Measurements from ENCODE around the gene SKAP2. TPM values are rescaled to one million over a fixed set of nuclear protein-coding genes. Genes with fewer than 3 reads are reported as not detected.

SKAP2 gene
- total and polyA plus RNA-seq, 8 donors, result 2.9 to 16.3 (median 4.6) TPM

DNA sequence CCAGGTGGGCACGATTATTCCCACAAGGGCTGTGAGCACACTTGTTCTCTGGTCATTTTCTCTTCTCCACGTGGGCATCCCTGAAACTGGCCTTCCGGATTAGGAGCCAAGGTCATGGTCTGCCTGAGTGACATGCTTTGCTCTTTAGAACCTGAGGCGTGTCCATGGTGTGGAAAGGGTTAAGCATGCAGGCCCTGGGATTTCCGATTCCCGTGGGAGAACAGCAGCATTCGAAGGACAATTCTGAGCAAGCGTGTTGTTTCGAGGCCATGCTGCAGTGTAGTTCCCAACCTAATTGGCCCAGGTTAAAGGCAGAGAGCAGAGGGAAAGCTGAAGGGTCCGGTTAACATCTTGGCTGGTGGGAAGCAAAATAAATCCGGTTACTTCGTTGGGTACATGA lies 245.9 kb downstream of the SKAP2 start:
- 52 to 60% methylated on average over 12 of the region's 12 CpGs for WGBS, 2 donors
- Histone ChIP-seq H3K27ac (no peak overlapping the region), H3K4me1 (no peaks in the 10 kb centered on the region), H3K36me3 (no peaks in the 10 kb centered on the region), H3K4me3 (no peak overlapping the region), H3K9me3 (no peaks in the 10 kb centered on the region), H3K27me3 (no peaks in the 10 kb centered on the region)
- intact Hi-C loops (cut with DNase I), result no loop called here
- FAIRE-seq (no peak), DNase-seq (no peak), ATAC-seq (no peak)
- TF ChIP-seq, protein P1, sequence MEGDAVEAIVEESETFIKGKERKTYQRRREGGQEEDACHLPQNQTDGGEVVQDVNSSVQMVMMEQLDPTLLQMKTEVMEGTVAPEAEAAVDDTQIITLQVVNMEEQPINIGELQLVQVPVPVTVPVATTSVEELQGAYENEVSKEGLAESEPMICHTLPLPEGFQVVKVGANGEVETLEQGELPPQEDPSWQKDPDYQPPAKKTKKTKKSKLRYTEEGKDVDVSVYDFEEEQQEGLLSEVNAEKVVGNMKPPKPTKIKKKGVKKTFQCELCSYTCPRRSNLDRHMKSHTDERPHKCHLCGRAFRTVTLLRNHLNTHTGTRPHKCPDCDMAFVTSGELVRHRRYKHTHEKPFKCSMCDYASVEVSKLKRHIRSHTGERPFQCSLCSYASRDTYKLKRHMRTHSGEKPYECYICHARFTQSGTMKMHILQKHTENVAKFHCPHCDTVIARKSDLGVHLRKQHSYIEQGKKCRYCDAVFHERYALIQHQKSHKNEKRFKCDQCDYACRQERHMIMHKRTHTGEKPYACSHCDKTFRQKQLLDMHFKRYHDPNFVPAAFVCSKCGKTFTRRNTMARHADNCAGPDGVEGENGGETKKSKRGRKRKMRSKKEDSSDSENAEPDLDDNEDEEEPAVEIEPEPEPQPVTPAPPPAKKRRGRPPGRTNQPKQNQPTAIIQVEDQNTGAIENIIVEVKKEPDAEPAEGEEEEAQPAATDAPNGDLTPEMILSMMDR (IDR thresholded peaks at IDR 0.05), result no peak

Other genes starting within 250 kb of the SKAP2 start
- gene HOXA1, start 231.4 kb upstream of the SKAP2 start, total RNA-seq, result under 1 TPM in 2 of 6 donors, not detected in 4; 0.12 to 0.16 TPM
- gene HOXA1, start 231.4 kb upstream of the SKAP2 start, polyA plus RNA-seq, result under 1 TPM in 1 of 2 donors, not detected in 1; 0.05 TPM
- gene HOXA2, start 238.1 kb upstream of the SKAP2 start, total RNA-seq, result under 1 TPM in 5 of 6 donors, not detected in 1; 0.09 to 0.53 (median 0.12) TPM
- gene HOXA2, start 238.1 kb upstream of the SKAP2 start, polyA plus RNA-seq, result under 1 TPM; 0.27 to 0.28 TPM

All from pancreas (tissue), 10 donors.